ENCODE results near the gene SCGN. TPM values are rescaled to one million over a fixed set of nuclear protein-coding genes. Genes with fewer than 3 reads are reported as not detected.

The SCGN gene
- total RNA-seq, 6 experiments from 2014 or later, result 0.74 to 2.2 (median 0.99) TPM

- DNase-seq, result no peak
Observed at GRCh38 chr6:25630508-25631278, 21.3 kb upstream of the SCGN start.

GRCh38 chr6:25635886-25636317 lies 16.1 kb upstream of the SCGN start:
- intact Hi-C loops (cut with DNase I), result no loop called here
- Histone ChIP-seq H3K36me3 (no peaks in the 10 kb centered on the region), H3K27me3 (no peaks in the 10 kb centered on the region), H3K27ac (no peak overlapping the region), H3K4me3 (no peak overlapping the region), H3K9me3 (no peaks in the 10 kb centered on the region), H3K4me1 (no peaks in the 10 kb centered on the region)
- 88% methylated on average over 1 of the region's 2 CpGs for WGBS (ENCODE audit: insufficient coverage, low coverage, low lambda C conversion rate, missing lambda C conversion rate)
- DNase-seq (no peak), ATAC-seq (peak in 1 of 4 donors; percentile 43)
- no peak for TF ChIP-seq CTCF (IDR thresholded peaks at IDR 0.05)
- no peak for TF ChIP-seq POLR2A (IDR thresholded peaks at IDR 0.05)

More at GRCh38 chr6:25630508-25631278, 21.3 kb upstream of the SCGN start:
- Histone ChIP-seq H3K4me3 (no peak overlapping the region), H3K27me3 (no peaks in the 10 kb centered on the region), H3K36me3 (no peaks in the 10 kb centered on the region), H3K4me1 (peaks cover 0 to 7% (median 0%) of the 10 kb centered on the region in 4 donors), H3K27ac (no peak overlapping the region), H3K9me3 (no peaks in the 10 kb centered on the region)
- WGBS (ENCODE audit: insufficient coverage, low coverage, low lambda C conversion rate, missing lambda C conversion rate), result 40% methylated on average over 3 of the region's 4 CpGs
- TF ChIP-seq POLR2A (IDR thresholded peaks at IDR 0.05) (no peak), CTCF (IDR thresholded peaks at IDR 0.05) (no peak)
- no peak for ATAC-seq
- intact Hi-C loops (cut with DNase I), result no loop called here

- Histone ChIP-seq H3K36me3 (no peaks in the 10 kb centered on the region), H3K27ac (no peak overlapping the region), H3K9me3 (no peaks in the 10 kb centered on the region), H3K27me3 (no peaks in the 10 kb centered on the region), H3K4me3 (no peak overlapping the region), H3K4me1 (no peaks in the 10 kb centered on the region)
- TF ChIP-seq CTCF (IDR thresholded peaks at IDR 0.05) (no peak), POLR2A (IDR thresholded peaks at IDR 0.05) (no peak)
- intact Hi-C loops (cut with DNase I), result no loop called here
- WGBS (ENCODE audit: insufficient coverage, low coverage, low lambda C conversion rate, missing lambda C conversion rate), result 26% methylated on average over 1 of the region's 1 CpG
- DNase-seq (no peak), ATAC-seq (peak in 1 of 4 donors; percentile 54)
Observed at GRCh38 chr6:25637211-25637610, 14.8 kb upstream of the SCGN start.

- H3K27ac ChIP-seq, result no peak overlapping the region
- peaks cover 0 to 7% (median 0%) of the 10 kb centered on the region in 4 donors for H3K4me1 ChIP-seq
- ATAC-seq, result peak; percentile 33 to 78 (median 59)
- H3K27me3 ChIP-seq, result no peaks in the 10 kb centered on the region
- no peaks in the 10 kb centered on the region for H3K36me3 ChIP-seq
- H3K9me3 ChIP-seq, result no peaks in the 10 kb centered on the region
- intact Hi-C loops (cut with DNase I), result no loop called here
- WGBS (ENCODE audit: insufficient coverage, low coverage, low lambda C conversion rate, missing lambda C conversion rate), result 13% methylated on average over 3 of the region's 4 CpGs
- DNase-seq, result peak in 2 of 3 donors; percentile 47 to 60
- TF ChIP-seq POLR2A (IDR thresholded peaks at IDR 0.05) (no peak), CTCF (IDR thresholded peaks at IDR 0.05) (peak in 1 of 4 donors; percentile 25)
- H3K4me3 ChIP-seq, result no peak overlapping the region
Observed at GRCh38 chr6:25637960-25638434, 14.0 kb upstream of the SCGN start.

Measured in right lobe of liver (tissue), 6 donors.